Erythroblast (primary cell): ENCODE results near the gene SGCE.

Experiments
- GATA1 ChIP-seq: IDR thresholded peaks from 2 replicates; pipeline ENCODE4 v1.6.1; 2011; ENCODE audit warnings: low read depth, mild to moderate bottlenecking, control low read depth, low read length, moderate library complexity
- POLR2A ChIP-seq: IDR thresholded peaks from 2 replicates; pipeline ENCODE4 v1.6.1; 2011; ENCODE audit warnings: mild to moderate bottlenecking, low read length

- no peak for TF ChIP-seq POLR2A
- no peak for TF ChIP-seq GATA1
These were observed 115.5 kb downstream of the SGCE start for GRCh38 chr7:94540428-94540827.
